K562 (cell line): Measurements from ENCODE around the gene LBR. TPM values are rescaled to one million over a fixed set of nuclear protein-coding genes. Genes with fewer than 3 reads are reported as not detected.

Experiments used
- ELF1 ChIP-seq: fragments of 200-800 bp; sonication (Bioruptor generic); IDR thresholded peaks from 2 replicates; pipeline ENCODE4 v1.6.1; 2016; ENCODE audit warnings: missing genetic modification characterization, missing compliant biosample characterization
- ELF4 ChIP-seq: fragments of 450-650 bp; formaldehyde crosslinking; IDR thresholded peaks from 2 replicates; pipeline ENCODE4 v1.4.0; 2022; ENCODE audit warnings: missing genetic modification characterization
- FIP1L1 ChIP-seq: fragments of 200-400 bp; formaldehyde crosslinking; IDR thresholded peaks from 2 replicates; pipeline ENCODE4 v1.6.1; 2018; ENCODE audit warnings: mild to moderate bottlenecking, low read depth, low read length; ENCODE audit not compliant: poor library complexity, severe bottlenecking
- HNRNPLL ChIP-seq: fragments of 200-400 bp; formaldehyde crosslinking; IDR thresholded peaks from 2 replicates; pipeline ENCODE4 v1.6.1; 2017; ENCODE audit warnings: low read length, low read depth, mild to moderate bottlenecking; ENCODE audit not compliant: poor library complexity, severe bottlenecking
- MXI1 ChIP-seq: IDR thresholded peaks from 2 replicates; pipeline ENCODE4 v1.6.1; 2011; ENCODE audit warnings: low read depth, mild to moderate bottlenecking, improper control_type of control experiment, low read length
- NFE2 ChIP-seq: IDR thresholded peaks from 2 replicates; pipeline ENCODE4 v1.6.1; 2014; ENCODE audit warnings: antibody characterized with exemption, low read depth
- NFXL1 ChIP-seq: fragments of 450-650 bp; formaldehyde crosslinking; IDR thresholded peaks from 2 replicates; pipeline ENCODE4 v1.4.0; 2021; ENCODE audit warnings: mild to moderate bottlenecking
- RB1 ChIP-seq: fragments of 450-650 bp; IDR thresholded peaks from 2 replicates; pipeline ENCODE4 v1.6.1; 2017; ENCODE audit warnings: low read depth, mild to moderate bottlenecking
- SPI1 ChIP-seq: IDR thresholded peaks from 2 replicates; pipeline ENCODE4 v1.6.1; 2011; ENCODE audit warnings: low read depth, low read length, control low read depth, borderline replicate concordance
- ZBTB11 ChIP-seq, 3 experiments: fragments of 200-800 bp in 1 of 3; fragments of 250-450 bp in 1 of 3; fragments of 450-650 bp in 1 of 3; sonication (Bioruptor Pico) in 1 of 3; sonication (Bioruptor generic) in 1 of 3; formaldehyde crosslinking in 1 of 3; IDR thresholded peaks; 2 replicates each; pipeline versions ENCODE4 v1.6.1 to v1.8.0; 2016 to 2022; ENCODE audit warnings: mild to moderate bottlenecking in 2 of 3, missing genetic modification characterization in 2 of 3, missing compliant biosample characterization in 1 of 3, moderate library complexity in 1 of 3
- ZNF174 ChIP-seq: fragments of 250-450 bp; sonication (Bioruptor Pico); IDR thresholded peaks from 2 replicates; pipeline ENCODE4 v1.4.0; 2020; ENCODE audit warnings: mild to moderate bottlenecking
- ZNF280A ChIP-seq: fragments of 450-650 bp; IDR thresholded peaks from 2 replicates; pipeline ENCODE4 v1.6.1; 2018; ENCODE audit warnings: mild to moderate bottlenecking, low read depth; ENCODE audit not compliant: partially characterized antibody
- ZNF347 ChIP-seq: fragments of 450-650 bp; formaldehyde crosslinking; IDR thresholded peaks from 2 replicates; pipeline ENCODE4 v1.4.0; 2020; ENCODE audit warnings: low read depth, mild to moderate bottlenecking, moderate library complexity
- polyA plus RNA-seq, 8 experiments: library from polyadenylated mRNA; depleted of rRNA in 4 of 8; stranded (reverse) in 5 of 8; unstranded in 3 of 8; fragments of >200 nt; fragmentation: Nextera tagmentation in 2 of 8; fragmentation: Illumina TruSeq in 1 of 8; extraction: Ambion mirVana in 2 of 8; extraction: Trizol in 1 of 8; gene quantifications; 2 replicates each; pipeline versions ENCODE4 v1.2.1 to v1.2.3, GENCODE V29; 2011 to 2014; ENCODE audit warnings: inconsistent platforms in 1 of 8, missing spikeins in 1 of 8
- total RNA-seq, 7 experiments: library from RNA; depleted of rRNA in 6 of 7; stranded (reverse); fragments of >200 nt in 6 of 7; fragmentation: Illumina TruSeq in 2 of 7; extraction: Trizol in 2 of 7; gene quantifications; 2 replicates each; pipeline versions ENCODE4 v1.2.1 to v1.2.3, GENCODE V29; 2011 to 2021; ENCODE audit warnings: low replicate concordance in 1 of 7
- TF ChIP-seq, protein P1 (sequence below), 2 experiments: IDR thresholded peaks; 2 replicates each; pipeline ENCODE4 v1.6.1; 2012; ENCODE audit warnings: improper control_type of control experiment in 2 of 2, low read depth in 2 of 2, low read length in 2 of 2, borderline replicate concordance in 1 of 2

Gene LBR
- total and polyA plus RNA-seq, 9 of the 15 experiments (the other 6 are each of a cell fraction or from before 2014, with no cell fraction given): 102 to 229 (median 197) TPM

- TF ChIP-seq HNRNPLL (peak; percentile 74), ELF1 (tag) (peak; percentile 57; the same call in 1 of the 2 replicates), ZNF347 (no peak), RB1 (peak; percentile 6; the same call in 1 of the 2 replicates), ZNF174 (CRISPR knock-in tag) (no peak), ZNF280A (no peak), FIP1L1 (peak; percentile 94), MXI1 (peak; percentile 22; the same call in 1 of the 2 replicates), NFE2 (no peak), SPI1 (no peak), ZBTB11 (CRISPR knock-in tag; IDR thresholded peaks at IDR 0.05) (no peak), ELF4 (CRISPR knock-in tag) (no peak), NFXL1 (no peak)
- TF ChIP-seq, protein P1, sequence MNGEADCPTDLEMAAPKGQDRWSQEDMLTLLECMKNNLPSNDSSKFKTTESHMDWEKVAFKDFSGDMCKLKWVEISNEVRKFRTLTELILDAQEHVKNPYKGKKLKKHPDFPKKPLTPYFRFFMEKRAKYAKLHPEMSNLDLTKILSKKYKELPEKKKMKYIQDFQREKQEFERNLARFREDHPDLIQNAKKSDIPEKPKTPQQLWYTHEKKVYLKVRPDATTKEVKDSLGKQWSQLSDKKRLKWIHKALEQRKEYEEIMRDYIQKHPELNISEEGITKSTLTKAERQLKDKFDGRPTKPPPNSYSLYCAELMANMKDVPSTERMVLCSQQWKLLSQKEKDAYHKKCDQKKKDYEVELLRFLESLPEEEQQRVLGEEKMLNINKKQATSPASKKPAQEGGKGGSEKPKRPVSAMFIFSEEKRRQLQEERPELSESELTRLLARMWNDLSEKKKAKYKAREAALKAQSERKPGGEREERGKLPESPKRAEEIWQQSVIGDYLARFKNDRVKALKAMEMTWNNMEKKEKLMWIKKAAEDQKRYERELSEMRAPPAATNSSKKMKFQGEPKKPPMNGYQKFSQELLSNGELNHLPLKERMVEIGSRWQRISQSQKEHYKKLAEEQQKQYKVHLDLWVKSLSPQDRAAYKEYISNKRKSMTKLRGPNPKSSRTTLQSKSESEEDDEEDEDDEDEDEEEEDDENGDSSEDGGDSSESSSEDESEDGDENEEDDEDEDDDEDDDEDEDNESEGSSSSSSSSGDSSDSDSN (IDR thresholded peaks at IDR 0.05; ENCODE audit: borderline replicate concordance in 1 of 2, low read depth in 2 of 2, low read length in 2 of 2): peak; percentile 42 to 65; a peak in 1 of 4 replicates
These were observed at the start of gene LBR (continued) for GRCh38 chr1:225427235-225428067.
